OCI-M1 (cell line): ENCODE measurements around the gene EPN3.

Experiments used
- DNase-seq: peaks from one replicate; lab custom pipeline; 2025; lab: John Stamatoyannopoulos, UW

EPN3 gene

GRCh38 chr17:50511058-50511457, 21.5 kb upstream of the EPN3 start:
- peak; percentile 11 for DNase-seq

GRCh38 chr17:50513495-50513894, 19.0 kb upstream of the EPN3 start:
- no peak for DNase-seq

GRCh38 chr17:50514388-50514787, 18.1 kb upstream of the EPN3 start:
- no peak for DNase-seq

- DNase-seq: no peak
Measured at GRCh38 chr17:50514936-50515702, 17.4 kb upstream of the EPN3 start.

- no peak for DNase-seq
Measured at GRCh38 chr17:50517011-50517410, 15.5 kb upstream of the EPN3 start.

DNA sequence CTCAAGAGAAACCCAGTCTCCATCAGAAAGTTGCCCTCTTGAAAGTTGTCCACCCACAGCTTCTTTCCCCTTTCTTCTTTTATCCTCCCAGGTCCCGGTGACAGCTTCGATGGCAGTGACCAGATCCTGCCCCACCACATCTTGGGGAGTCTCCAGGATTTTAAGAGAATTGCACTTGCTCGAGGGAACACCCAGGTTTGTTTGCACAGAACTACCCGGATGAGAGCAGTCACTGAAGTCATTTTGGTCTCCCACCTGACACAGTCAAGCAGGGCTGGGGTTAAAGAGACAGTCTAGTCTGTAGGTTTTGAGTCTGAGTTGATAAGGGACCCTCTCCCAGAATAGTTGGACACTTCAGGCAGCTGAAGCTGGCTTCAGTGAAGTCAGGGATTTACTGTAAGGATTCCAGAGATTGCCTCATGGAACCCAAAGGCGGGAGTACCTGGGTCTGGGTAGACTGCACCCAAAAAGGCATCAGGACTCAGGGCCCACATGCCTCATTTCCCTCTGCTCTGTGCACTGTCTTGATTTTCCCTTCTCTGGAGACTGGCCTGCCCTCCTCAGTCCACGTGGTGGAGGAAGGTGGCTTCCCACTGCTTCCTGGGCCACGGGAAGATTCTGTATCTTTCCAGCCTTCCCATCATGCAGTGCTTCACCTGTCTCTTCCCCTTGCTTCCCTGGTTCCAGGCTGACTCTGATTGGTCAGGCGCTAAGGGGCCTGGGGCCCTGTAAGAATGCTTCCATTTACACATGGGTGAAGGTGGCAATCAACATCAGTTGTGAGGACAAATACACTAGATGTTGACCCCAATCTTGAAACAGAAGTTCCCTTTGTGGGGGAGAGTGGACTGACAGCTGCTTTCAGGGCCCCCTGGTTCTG, 14.8 kb upstream of the EPN3 start:
- no peak for DNase-seq

- DNase-seq: no peak
Measured at GRCh38 chr17:50518384-50519023, 14.0 kb upstream of the EPN3 start.

DNA sequence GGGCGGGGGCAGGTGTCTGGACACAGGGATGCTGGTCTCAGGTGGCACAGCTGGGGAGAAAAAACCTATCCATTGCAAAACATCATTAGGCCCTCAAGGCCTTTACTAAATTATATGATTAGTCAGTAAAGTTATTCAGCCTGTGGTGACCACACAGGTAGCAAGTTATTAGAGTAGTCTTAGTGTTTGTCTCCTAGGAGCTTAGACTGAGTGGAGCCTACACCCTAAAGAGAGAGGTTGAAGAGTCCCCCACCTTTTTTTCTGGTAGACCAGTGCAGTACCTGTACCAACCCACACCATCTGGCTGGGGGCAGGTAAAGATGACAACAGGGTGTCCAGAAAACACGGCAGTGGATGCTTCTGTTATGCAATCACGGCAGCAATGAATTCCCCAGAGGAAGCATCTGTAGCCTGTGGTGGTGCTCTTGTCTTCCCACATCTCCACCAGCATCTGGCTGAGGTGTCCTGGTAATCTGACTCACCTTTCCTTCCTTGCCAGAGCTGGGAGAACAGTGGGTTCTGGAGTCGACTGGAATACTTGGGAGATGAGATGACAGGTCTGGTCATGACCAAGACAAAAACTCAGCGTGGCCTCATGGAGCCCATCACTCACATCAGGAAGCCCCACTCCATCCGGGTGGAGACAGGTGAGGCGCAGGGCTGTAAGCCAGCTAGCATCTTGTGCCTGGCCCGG, 13.2 kb upstream of the EPN3 start:
- DNase-seq: no peak

DNA sequence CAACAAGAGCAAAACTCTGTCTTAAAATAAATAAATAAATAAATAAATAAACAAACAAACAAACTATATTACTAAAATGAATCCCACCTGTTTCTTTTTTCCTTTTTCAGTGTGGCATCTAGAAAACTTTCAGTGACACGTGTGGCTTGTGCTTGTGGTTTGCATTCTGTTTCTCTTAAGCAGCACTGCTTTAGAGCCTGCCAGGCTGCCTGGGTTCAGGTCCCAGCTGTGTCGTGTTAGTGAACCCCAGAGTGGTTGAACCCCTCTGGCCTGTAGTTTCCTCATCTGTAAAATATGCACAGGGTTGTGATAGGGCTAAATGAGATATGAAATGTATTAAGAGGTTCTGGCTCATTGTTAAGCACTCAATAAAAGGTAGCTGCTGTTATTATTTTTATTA, 12.1 kb upstream of the EPN3 start:
- no peak for DNase-seq

DNA sequence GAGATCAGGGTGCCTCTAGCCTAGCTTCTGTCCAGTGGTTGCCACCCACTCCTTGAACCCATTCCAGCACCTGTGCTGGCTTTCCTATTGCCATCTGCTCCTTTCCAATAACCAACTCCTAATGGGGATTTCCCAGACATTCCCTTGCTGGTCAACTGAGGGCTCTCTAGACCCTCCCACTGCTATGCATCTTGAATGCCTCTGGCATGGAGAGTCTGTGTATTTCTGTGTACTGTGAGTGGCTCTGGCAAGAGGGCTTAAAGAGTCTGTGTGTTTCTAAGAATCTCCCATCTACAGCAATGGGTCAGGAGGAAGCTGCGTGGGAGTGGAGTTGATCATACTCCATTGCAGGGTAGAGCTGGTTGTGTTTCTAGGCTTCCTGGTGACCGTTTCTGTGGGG, 11.0 kb upstream of the EPN3 start:
- no peak for DNase-seq

DNA sequence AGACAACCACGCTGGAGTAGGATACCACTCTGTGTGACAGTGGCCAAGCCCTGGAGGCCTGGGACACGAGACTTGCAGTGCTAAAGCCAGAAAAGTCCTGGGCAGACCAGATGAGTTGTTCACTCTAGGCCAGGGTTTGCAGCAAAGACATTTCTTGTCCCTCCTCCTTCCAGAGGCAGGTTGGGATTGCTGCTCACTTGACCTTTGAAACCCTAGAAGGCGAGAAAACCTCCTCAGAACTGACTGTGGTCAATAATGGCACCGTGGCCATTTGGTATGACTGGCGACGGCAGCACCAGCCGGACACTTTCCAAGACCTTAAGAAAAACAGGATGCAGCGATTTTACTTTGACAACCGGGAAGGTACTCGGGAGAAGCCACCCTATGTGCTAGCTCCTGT, 9.8 kb upstream of the EPN3 start:
- DNase-seq: no peak

DNA sequence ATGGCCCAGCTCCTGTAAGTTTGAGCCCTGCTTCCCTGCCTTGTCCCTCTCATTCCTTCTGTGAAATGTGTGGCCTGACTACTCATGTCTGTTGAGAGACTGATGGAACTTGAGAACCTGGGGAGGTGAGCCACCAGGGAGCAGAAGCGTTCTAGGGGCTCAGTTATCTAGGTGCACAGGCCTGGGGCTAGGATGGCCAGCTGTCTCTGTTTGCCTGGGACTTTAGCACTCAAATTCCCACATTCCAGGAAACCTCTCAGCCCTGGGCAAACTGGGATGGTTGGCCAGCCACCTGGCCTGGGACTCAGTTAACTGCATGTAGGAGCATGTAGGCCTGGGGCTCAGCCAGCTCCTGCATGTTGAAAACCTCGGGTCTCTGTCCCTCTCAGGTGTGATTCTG, 9.3 kb upstream of the EPN3 start:
- no peak for DNase-seq

DNA sequence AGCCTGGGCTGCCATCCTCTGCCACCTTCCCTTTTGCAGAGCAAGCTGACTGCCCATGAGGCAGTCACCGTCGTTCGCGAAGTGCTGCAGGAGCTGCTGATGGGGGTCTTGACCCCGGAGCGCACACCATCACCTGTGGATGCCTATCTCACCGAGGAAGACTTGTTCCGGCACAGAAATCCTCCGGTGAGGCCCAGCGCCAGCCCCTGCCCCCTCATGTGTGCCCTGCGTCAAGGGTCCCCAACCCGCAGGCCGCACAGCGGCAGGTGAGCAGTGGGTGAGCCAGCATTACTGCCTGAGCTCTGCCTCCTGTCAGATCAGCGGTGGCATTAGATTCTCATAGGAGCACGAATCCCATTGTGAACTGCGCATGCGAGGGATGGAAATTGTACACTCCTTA, 7.7 kb upstream of the EPN3 start:
- no peak for DNase-seq

DNA sequence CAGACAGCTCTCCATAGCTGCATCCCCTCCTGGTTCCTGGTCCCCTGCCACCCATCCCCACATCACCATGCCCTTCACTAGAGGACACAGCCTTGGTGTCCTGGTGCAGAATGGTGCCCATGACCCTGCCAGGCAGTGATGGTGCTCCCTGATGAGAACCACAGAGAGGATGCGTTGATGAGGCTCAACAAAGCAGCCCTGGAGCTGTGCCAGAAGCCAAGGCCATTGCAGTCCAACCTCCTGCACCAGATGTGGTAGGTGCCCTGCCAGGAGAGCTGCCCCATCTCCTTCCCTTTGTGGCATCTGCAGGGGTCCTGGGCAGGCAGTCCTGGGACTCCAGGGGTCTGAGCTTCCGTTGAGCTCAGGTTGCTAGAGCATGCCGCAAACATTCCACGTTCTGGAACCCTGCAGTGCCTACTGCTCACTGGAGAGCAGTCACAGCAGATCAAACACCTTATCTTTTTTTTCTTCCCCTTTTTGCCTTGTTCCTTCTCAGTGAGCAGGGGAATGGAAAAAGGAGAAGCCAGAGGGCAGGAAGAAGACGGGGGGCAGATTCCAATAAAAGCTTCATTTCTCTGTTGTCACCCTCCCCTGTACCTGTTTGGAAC, 5.3 kb upstream of the EPN3 start:
- peak; percentile 60 for DNase-seq

- DNase-seq: no peak
Measured at GRCh38 chr17:50527949-50528474, 4.5 kb upstream of the EPN3 start.

DNA sequence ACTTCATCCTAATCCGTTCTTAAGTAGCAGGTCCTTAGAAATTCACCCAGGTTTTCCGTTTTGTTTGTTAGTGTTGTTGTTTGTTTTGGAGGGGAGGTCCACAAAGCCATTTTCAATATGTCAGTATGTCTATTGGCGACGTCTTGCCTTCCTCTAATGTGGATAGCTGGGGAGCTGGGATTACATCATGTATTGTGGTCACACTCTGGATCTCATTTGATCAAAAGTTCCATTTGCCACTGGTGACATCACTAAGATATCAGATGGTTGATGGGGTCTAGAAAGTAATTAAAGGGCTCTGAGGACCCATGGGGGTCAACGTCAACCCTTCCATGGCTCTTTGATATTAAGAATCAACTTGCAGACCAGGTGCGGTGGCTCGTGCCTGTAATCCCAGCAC, 2.7 kb upstream of the EPN3 start:
- DNase-seq: no peak

GRCh38 chr17:50531428-50532025, 1.0 kb upstream of the EPN3 start:
- DNase-seq: no peak

DNA sequence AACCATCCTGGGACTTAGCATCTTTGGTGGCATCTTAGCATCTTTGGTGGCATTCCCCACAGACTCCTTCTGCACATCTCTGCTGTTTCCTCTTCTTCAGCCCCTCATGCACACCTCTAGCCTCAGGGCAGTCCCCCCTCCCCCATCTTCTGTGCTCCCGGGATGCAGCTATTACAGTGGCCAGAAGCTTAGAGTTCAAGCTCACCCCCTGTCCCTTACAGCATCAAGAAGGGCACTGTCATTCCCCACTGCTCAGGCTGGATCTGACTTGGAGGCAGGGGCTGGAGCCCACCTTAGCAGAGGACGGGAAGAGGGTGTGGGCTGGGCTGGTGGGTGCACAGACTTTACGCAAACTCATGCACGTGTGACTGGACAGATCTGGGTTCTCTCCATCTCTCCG, 650 bp downstream of the EPN3 start:
- DNase-seq: no peak

GRCh38 chr17:50533720-50534148, 1.2 kb downstream of the EPN3 start:
- peak; percentile 50 for DNase-seq

GRCh38 chr17:50534222-50534978, 1.9 kb downstream of the EPN3 start:
- no peak for DNase-seq
